SKM-1 (cell line): ENCODE data around the gene PIGM.

Experiments used
- DNase-seq: peaks from one replicate; lab custom pipeline; 2025; ENCODE audit not compliant: unreplicated experiment; lab: John Stamatoyannopoulos, UW

Gene PIGM

DNA sequence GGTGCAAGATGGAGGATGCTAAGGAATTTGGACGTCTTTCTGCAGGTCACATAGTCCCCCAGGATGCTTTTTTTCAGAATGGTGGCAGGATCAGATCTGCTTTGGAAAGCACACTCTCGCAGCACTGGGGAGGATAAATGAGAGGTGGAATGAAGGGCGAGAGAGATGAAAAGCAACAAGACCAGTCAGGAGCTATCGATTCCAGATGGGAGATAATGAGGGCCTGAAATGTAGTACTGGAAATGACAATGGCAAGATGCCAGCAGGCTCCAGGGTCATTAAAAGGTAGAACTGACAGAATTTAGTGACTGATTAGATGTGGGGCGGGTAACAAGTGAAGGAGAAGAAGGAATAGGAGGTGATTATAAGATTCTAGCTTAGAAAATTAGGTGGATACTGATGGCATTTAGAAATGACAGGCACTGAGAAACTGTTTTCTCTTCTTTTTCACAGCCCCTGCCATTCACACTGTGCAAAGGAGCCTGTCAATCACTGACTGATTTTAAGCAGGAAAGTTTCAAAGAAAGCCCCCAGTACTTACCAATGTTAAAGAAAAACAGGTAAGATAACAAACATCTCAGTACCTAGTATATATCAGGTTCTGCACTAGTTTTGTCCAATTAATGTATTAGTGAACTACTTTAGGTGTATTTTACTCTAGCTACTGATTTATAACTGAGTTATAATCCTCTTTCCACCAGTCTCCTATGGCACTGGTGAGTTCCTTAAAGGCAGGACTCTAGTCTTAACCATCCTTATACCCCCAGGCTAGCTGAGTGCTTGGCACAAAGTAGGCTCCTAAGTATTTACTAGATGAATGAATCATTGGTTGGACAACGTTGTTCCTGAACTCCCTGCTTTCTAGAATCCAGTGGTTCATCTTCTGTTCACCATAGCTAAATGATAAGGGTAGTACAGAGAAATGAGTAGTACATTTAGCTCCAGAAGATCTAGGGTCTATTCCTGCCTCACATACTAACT is 9.2 kb downstream of the PIGM start:
- no peak for DNase-seq

DNA sequence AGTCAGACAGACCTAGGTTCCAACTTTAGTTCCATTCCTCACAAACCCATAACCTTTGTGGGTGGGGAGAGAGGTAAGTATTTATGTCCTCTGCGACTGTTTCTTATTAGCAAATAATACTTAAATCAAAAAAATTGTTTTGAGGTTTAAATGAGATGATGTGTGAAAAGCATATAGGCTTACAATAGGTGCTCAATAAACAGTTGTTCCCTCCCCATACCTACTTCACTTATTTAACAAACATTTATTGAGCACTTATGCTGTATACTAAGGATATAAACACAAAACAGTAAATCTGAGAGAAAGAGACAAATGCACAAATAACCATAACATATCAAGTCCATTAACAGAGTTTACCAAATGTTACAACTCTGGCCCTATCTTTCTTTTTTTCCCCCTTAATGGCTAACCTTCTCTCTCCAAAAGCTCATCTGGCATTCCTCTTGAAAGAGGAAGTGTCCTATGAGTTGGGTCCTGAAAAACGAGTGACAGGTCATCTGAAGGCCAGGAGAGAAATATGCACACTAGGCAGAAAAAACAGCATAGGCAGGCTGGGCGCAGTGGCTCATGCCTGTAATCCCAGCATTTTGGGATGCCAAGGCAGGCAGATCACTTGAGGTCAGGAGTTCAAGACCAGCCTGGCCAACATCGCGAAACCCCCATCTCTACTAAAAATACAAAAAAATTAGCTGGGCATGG is 10.3 kb downstream of the PIGM start:
- DNase-seq, result no peak

DNA sequence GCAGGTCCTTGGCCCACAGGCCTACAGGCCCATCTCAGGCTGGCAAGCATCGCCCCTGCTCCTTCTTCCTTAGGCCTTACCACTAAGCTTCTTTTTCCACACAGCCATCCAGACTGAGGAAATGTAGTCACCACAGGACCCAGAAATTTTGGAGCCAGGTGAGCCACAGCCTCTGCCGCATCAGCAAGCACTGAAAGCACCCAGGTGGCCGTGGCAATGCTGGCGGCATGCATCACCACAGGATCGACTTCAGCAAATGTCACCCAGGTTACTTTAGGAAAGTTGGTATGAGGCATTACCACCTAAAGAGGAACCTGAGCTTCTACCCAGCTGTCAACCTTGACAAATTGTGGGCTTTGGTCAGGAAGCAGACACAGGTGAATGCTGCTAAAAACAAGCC is 11.6 kb downstream of the PIGM start:
- no peak for DNase-seq

- DNase-seq, result no peak
Measured at GRCh38 chr1:160018900-160019299, 12.9 kb downstream of the PIGM start.

DNA sequence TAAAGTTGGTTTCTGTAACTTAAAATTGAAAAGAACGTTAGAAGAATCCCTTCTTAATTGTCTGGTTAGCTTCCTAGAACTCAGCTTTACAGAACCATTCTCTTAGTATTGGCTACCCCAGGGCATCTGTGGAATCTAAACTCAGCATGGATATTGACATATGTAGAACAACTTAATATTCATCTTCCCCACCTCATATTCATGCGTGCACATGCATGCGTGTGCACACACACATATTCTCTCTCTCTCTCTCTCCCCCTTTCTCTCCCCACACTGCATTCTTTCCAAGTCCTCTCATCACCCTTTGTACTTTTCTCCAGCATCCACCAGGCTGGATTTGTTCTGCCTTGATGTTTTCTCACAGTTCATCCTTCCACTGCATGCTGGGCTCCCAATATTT is 13.4 kb downstream of the PIGM start:
- DNase-seq, result no peak

GRCh38 chr1:160017592-160017991 is 14.2 kb downstream of the PIGM start:
- no peak for DNase-seq

DNA sequence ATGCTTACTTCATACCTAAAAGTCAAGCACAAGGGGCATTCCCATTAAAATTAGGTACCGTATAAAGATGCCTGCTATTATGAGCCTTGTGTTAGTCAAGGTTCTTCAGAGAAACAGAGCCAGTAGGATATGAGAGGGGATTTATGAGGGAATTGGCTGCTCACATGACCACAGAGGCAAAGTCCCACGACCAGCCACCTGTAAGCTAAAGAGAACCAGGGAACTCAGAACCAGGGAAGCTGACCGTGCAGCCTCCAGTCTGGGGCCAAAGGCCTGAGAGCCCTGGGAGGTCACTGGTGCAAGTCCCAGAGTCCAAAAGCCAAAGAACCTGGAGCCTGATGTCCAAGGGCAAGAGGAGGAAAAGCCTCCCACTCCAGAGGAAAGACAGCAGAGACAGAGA is 20.0 kb downstream of the PIGM start:
- no peak for DNase-seq

GRCh38 chr1:160009801-160010200 is 22.0 kb downstream of the PIGM start:
- DNase-seq, result no peak

DNA sequence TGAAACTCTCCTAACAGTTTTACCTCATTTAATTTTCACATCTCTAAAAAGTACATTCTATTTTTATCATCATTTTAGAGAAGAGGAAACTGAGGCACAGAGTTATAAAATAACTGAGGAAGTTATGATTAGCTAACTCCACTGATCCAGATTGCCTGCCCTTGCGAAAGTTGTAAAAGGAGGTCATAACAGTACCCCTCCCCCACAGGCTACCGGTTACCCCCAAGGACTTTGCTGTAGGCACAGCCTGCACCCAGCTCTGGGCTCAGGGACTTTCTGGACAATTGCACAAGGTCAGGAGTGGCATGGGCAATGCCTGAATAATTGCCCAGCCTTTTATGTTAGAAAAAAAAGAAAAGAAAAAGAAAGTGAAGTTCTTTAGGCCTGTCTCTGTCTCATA is 22.7 kb downstream of the PIGM start:
- DNase-seq, result peak; percentile 24

DNA sequence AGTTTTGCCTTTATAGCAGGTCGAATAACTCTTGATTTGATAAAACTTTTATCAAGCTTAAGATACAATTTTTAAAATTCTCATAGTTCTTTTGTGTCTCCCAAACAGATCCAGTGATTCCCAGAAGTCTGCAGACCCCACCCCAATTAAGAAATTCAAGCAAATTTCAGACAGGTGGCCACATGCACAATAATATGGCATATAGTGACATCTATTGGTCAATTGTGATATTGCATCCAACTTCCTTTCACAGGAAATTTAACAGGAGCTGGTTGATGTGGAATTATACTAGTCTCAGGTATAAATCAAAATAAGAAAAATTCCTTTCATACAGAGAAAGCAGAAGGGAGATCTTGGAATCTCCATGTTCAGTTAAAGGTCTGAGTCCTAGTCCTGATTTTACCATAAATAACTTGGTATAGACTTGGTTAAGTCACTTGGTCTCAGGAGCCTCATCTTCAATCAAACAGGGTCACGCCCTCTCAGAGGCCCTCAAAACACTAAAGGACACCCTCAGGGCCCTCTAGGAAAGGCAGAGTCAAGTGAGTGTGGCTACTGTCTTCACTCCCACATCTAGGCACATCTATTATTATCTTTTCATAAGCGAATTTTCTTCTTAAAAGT is 24.1 kb downstream of the PIGM start:
- peak; percentile 67 for DNase-seq

GRCh38 chr1:160006312-160006940 is 25.4 kb downstream of the PIGM start:
- peak; percentile 63 for DNase-seq

- DNase-seq, result no peak
Measured at GRCh38 chr1:160005070-160005469, 26.7 kb downstream of the PIGM start.

DNA sequence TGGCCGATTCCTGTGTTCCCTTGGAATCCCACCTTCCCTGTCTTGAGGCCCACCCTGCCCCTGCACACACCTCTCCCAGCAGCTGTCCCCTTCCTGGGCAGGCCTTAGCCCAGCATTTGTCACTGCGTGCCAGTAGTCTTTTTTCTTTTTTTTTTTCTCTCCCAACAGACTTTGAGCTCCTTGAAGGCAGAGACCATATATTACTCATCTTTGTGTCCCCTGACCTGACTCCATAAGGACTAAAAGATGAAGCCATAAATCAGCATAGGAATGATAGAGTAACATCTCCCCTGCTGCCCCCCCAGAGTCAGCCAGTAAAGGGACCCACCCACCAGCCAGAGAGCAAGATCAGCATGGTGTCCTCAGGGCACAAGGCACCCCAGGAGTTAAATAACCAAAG is 27.4 kb downstream of the PIGM start:
- DNase-seq, result no peak

GRCh38 chr1:160004001-160004400 is 27.8 kb downstream of the PIGM start:
- DNase-seq, result no peak

GRCh38 chr1:160001440-160001839 is 30.4 kb downstream of the PIGM start:
- DNase-seq, result no peak

- DNase-seq, result no peak
Measured at GRCh38 chr1:159999204-159999603, 32.6 kb downstream of the PIGM start.

GRCh38 chr1:159996653-159997052 is 35.1 kb downstream of the PIGM start:
- DNase-seq, result no peak

- DNase-seq, result no peak
Measured at GRCh38 chr1:159994896-159995295, 36.9 kb downstream of the PIGM start.

- DNase-seq, result no peak
Measured at GRCh38 chr1:159993911-159994310, 37.9 kb downstream of the PIGM start.

GRCh38 chr1:159992161-159992560 is 39.6 kb downstream of the PIGM start:
- DNase-seq, result no peak

GRCh38 chr1:159991513-159991912 is 40.3 kb downstream of the PIGM start:
- peak; percentile 32 for DNase-seq
